DOHH2 (cell line): Measurements from ENCODE around the gene SELENOS.
A peak's percentile ranks its signal among the peaks of the same experiment; 100 is the strongest.

Experiments used
- CTCF ChIP-seq: fragments of 200-600 bp; sonication (generic); IDR thresholded peaks from one replicate; pipeline ENCODE4 v1.5.1; 2014; ENCODE audit warnings: antibody characterized with exemption, mild to moderate bottlenecking, low read depth, low read length; ENCODE audit not compliant: poor library complexity, severe bottlenecking
- EZH2phosphoT487 ChIP-seq: fragments of 200-600 bp; sonication (generic); IDR thresholded peaks from 2 replicates; pipeline ENCODE4 v1.6.1; 2017; ENCODE audit warnings: borderline replicate concordance, mild to moderate bottlenecking, antibody characterized with exemption, low read length, moderate library complexity, mixed read lengths

- TF ChIP-seq CTCF, result peak; percentile 74
- TF ChIP-seq EZH2phosphoT487, result no peak
These were observed 11.7 kb upstream of the SELENOS start for GRCh38 chr15:101288905-101289513.
